ENCODE measurements around the gene STARD7. TPM values are rescaled to one million over a fixed set of nuclear protein-coding genes. Genes with fewer than 3 reads are reported as not detected.

STARD7 gene
- polyA plus RNA-seq, 3 donors: 33.3 to 53.4 (median 48.0) TPM

Other genes with a start within 250 kb of the STARD7 start
- gene ANKRD36C, start 217.0 kb downstream of the STARD7 start, polyA plus RNA-seq: 1 to 10 TPM; 1.1 to 1.5 (median 1.3) TPM
- 1 to 10 TPM; 1.6 to 7.9 (median 2.5) TPM for gene GPAT2, start 173.9 kb downstream of the STARD7 start, polyA plus RNA-seq
- 1 to 10 TPM in 1 of 3 donors, under 1 TPM in 2; 0.35 to 2.6 (median 0.98) TPM for gene ADRA2B, start 92.3 kb downstream of the STARD7 start, polyA plus RNA-seq
- under 1 TPM in 1 of 3 donors, not detected in 2; 0.10 TPM for gene ASTL, start 70.3 kb downstream of the STARD7 start, polyA plus RNA-seq
- 10 to 100 TPM in 1 of 3 donors, 1 to 10 TPM in 2; 2.3 to 15.6 (median 7.8) TPM for gene DUSP2, start 63.4 kb downstream of the STARD7 start, polyA plus RNA-seq
- 10 to 100 TPM; 12.3 to 27.7 (median 18.8) TPM for gene TMEM127, start 57.2 kb upstream of the STARD7 start, polyA plus RNA-seq
- 10 to 100 TPM; 34.1 to 62.3 (median 35.9) TPM for gene CIAO1, start 57.4 kb upstream of the STARD7 start, polyA plus RNA-seq
- gene SNRNP200, start 96.7 kb upstream of the STARD7 start, polyA plus RNA-seq: 10 to 100 TPM; 45.7 to 70.3 (median 50.2) TPM
- gene ITPRIPL1, start 116.5 kb upstream of the STARD7 start, polyA plus RNA-seq: 1 to 10 TPM in 2 of 3 donors, under 1 TPM in 1; 0.36 to 2.1 (median 1.2) TPM
- gene NCAPH, start 126.9 kb upstream of the STARD7 start, polyA plus RNA-seq: under 1 TPM; 0.17 to 0.79 (median 0.39) TPM